Raji (cell line): ENCODE results near the gene ERN1.

Experiments used
- POLR2A ChIP-seq: IDR thresholded peaks from 2 replicates; pipeline ENCODE4 v1.6.1; 2011; ENCODE audit warnings: low read depth, low read length, control low read depth; ENCODE audit not compliant: insufficient read depth

ERN1 gene

GRCh38 chr17:64126918-64127317 lies 3.0 kb downstream of the ERN1 start:
- TF ChIP-seq POLR2A: no peak

DNA sequence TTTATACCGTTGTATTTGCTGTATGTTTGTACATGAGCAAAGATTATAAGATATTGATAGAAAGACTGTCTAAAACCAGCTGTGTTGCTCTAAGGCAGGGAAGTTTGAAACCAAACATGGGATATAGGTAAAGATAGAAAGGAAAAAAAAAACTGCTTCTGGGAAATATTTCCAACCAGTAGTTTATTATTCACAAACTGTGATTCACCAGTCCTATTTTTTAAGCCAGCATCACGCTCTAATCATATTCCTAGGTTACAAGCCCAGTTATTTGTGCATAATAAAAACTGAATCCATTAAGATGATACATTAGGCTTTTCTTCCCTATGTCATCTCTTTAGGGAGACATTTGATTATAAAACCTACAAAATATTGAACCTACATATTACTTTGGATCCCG lies 4.0 kb downstream of the ERN1 start:
- no peak for TF ChIP-seq POLR2A

GRCh38 chr17:64124609-64125008 lies 5.3 kb downstream of the ERN1 start:
- no peak for TF ChIP-seq POLR2A

GRCh38 chr17:64123114-64123513 lies 6.8 kb downstream of the ERN1 start:
- TF ChIP-seq POLR2A: no peak

DNA sequence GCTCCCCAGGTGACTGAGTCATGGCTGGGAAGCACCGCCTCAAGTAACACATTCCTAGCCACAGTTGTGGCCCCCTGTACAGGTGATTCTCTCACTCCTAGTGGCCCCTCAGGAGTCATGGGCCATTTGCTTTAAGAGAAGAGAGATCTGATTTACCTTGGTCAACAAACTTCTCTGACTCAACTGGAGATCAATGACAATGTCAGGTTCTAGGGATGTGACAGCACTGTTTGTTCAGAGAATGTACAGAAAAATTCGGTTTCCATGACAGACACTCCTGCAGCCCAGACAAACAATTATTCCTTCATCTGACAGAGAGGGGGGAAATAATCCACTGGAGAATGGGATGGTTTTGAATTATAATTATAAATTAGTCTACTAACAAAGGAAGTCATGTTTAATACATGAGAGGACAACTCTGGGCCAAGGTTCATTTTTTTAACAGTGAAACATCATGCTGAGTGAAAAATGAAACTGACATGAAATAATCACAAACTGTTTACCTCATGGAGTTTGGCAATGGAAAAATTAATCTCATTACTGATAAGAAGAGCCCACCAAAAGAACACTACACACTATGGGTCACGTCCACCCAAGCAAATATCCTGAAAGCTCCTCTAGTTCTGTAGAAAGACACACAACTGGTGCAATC lies 9.7 kb downstream of the ERN1 start:
- TF ChIP-seq POLR2A: no peak

GRCh38 chr17:64117981-64118979 lies 11.7 kb downstream of the ERN1 start:
- TF ChIP-seq POLR2A: no peak

GRCh38 chr17:64115822-64116534 lies 14.0 kb downstream of the ERN1 start:
- TF ChIP-seq POLR2A: no peak

DNA sequence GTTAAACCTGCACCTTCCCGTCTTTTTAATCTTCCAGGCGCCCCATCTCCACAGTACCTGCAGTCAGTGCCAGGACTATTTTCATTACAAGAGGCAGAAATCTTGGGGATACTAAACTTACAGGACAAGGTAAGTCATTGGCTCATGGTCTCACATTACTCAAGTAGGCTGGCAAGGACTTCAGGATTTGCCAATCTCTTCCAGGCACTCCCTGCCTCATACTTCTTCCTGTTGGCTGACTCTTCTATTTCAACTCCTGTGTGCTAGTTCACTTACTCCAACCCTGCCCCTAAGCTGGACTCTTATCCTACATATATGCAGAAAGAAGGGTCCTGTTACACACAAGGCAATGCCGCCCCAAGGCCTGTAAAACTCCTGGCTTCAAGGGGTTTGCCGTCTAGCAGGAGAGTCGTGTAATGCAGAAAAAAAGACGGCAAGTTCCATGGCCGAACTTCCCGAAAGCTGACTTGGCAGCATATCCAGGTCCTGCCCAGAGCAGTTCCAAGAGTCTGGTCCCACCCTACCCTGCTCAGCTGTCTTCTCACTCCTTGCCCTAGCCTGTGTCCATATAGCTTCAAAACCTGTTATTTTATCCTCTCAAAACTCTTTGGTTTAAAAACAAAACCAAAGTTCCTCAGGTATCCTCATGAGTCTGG lies 14.8 kb downstream of the ERN1 start:
- TF ChIP-seq POLR2A: no peak

- TF ChIP-seq POLR2A: no peak
Measured at GRCh38 chr17:64113006-64113405, 16.9 kb downstream of the ERN1 start.

- TF ChIP-seq POLR2A: no peak
Measured at GRCh38 chr17:64111831-64112230, 18.1 kb downstream of the ERN1 start.

- no peak for TF ChIP-seq POLR2A
Measured at GRCh38 chr17:64110379-64111152, 19.4 kb downstream of the ERN1 start.

DNA sequence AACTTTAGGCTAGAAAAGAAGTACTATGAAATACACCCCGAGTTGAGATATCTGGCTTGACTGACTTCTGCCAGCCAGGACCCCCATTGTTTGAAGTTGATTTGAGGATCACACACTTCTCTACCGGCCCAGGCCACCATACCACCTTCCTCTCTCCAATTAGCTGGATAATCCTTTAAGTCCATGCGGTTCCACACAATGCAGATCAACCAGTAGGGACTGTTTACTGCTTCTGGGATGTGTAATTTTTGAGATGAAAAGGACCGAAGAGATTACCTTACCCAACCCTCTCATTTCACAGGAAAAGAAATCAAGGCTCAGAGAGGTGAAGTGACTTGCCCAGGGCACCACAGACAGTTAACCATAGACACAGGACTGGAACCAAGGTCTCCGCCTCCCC lies 20.5 kb downstream of the ERN1 start:
- TF ChIP-seq POLR2A: no peak

DNA sequence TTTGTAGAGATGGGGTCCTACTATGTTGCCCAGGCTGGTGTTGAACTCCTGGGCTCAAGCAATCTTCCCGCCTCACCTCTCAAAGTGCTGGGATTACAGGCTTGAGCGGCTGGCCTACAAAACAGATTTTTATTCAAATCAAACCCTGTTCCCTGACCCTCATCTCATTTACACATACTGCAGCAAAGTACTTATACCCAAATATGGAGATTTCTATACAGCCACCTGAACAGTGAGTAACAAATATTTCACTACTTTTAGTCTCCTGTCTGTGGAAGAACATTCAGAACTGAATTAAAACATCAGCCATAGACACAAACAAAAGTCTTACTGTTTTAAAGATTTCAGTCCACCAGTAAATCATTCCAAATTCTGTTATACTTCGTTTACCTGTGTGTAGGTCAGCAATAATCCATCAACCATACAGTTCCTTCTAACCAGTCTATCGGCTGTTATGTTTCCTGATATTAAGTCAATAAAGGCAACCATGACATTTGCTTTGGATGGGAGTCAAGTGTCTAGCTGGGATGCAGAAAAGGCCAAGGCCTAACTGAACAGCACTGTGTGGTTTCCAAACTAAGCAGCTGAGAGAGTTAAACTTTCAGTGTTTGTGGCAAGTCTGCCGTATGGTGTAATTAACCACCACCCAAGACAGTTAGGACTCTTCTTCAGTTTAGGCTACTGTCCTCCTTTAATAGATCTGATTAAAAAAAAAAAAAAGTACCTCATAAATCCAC lies 22.3 kb downstream of the ERN1 start:
- no peak for TF ChIP-seq POLR2A

DNA sequence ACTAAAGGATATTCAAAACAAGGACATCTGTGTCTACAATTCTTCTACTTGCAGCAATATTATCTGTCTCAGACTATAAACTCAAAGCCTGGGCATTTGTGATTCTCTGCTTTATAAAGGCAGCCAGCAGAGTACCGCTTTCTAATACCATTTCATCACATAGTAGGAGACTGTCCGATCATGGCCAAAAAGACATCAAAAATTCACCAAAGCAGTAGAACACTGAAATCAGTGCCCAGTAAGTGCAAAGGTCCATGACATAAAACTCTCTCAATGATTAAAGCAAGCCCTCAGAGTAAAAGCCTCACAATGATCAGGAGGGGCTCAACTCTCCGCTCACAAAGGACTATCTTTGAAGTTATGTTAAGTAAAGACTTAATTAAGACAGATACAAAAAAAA lies 23.0 kb downstream of the ERN1 start:
- no peak for TF ChIP-seq POLR2A
